Neural cell (in vitro differentiated cells): Measurements from ENCODE around the gene FABP1. TPM values are rescaled to one million over a fixed set of nuclear protein-coding genes. Genes with fewer than 3 reads are reported as not detected.

Source experiments
- H2AFZ ChIP-seq: fragments of 200-600, 300-800 bp; sonication (generic), shearing (Covaris generic); 2 replicates; pipeline ENCODE4 v1.6.0; 2014; ENCODE audit warnings: low read depth, mild to moderate bottlenecking, antibody characterized with exemption, low read length, moderate library complexity
- H3F3A ChIP-seq: fragments of 200-600 bp; shearing (Covaris generic); 2 replicates; pipeline ENCODE4 v1.6.1; 2016; ENCODE audit warnings: mild to moderate bottlenecking, moderate library complexity, mixed read lengths, antibody characterized with exemption, low read length; ENCODE audit not compliant: insufficient read depth, poor library complexity, severe bottlenecking
- H3K27ac ChIP-seq: fragments of 200-600, 300-800 bp; sonication (generic), shearing (Covaris generic); 2 replicates; pipeline ENCODE4 v1.5.1; 2014; ENCODE audit warnings: mild to moderate bottlenecking, low read length, moderate library complexity
- H3K27me3 ChIP-seq: fragments of 300-800, 200-600 bp; sonication (generic), shearing (Covaris generic); 2 replicates; pipeline ENCODE4 v1.6.0; 2014; ENCODE audit warnings: mild to moderate bottlenecking, low read depth, low read length, moderate library complexity; ENCODE audit not compliant: insufficient read depth
- H3K36me3 ChIP-seq: fragments of 300-800, 200-600 bp; sonication (generic), shearing (Covaris generic); 2 replicates; pipeline ENCODE4 v1.5.1; 2014; ENCODE audit warnings: mild to moderate bottlenecking, antibody characterized with exemption, low read length, moderate library complexity; ENCODE audit not compliant: insufficient read depth
- H3K4me2 ChIP-seq: fragments of 300-800, 200-600 bp; sonication (generic), shearing (Covaris generic); 2 replicates; pipeline ENCODE4 v1.6.0; 2014; ENCODE audit warnings: mild to moderate bottlenecking, low read length
- H3K4me3 ChIP-seq: fragments of 300-800, 200-600 bp; sonication (generic), shearing (Covaris generic); 2 replicates; pipeline ENCODE4 v1.5.1; 2014; ENCODE audit warnings: mild to moderate bottlenecking, low read length, moderate library complexity
- H3K79me2 ChIP-seq: fragments of 200-600 bp; shearing (Covaris generic); replicated peaks from 2 replicates; pipeline ENCODE4 v1.6.0; 2014; ENCODE audit warnings: mild to moderate bottlenecking, low read length, moderate library complexity; ENCODE audit not compliant: insufficient read depth
- H3K9ac ChIP-seq: fragments of 300-800, 200-600 bp; sonication (generic), shearing (Covaris generic); 2 replicates; pipeline ENCODE4 v1.6.1; 2016; ENCODE audit warnings: mild to moderate bottlenecking, low read length, mixed read lengths
- H3K9me2 ChIP-seq: fragments of 200-600 bp; shearing (Covaris generic); 2 replicates; pipeline ENCODE4 v1.6.1; 2016; ENCODE audit warnings: mild to moderate bottlenecking, low read length, mixed read lengths; ENCODE audit not compliant: insufficient read depth
- H3K9me3 ChIP-seq: fragments of 200-600, 300-800 bp; sonication (generic), shearing (Covaris generic); 2 replicates; pipeline ENCODE4 v1.6.1; 2016; ENCODE audit warnings: mild to moderate bottlenecking, mixed run types, low read length, moderate library complexity, mixed read lengths
- H4K20me1 ChIP-seq: fragments of 200-600 bp; shearing (Covaris generic); 2 replicates; pipeline ENCODE4 v1.6.1; 2016; ENCODE audit warnings: mild to moderate bottlenecking, mixed run types; ENCODE audit not compliant: insufficient read depth
- EP300 ChIP-seq: fragments of 450-650 bp; conservative IDR thresholded peaks from 2 replicates; pipeline ENCODE4 v1.6.1; 2014; ENCODE audit warnings: antibody characterized with exemption, mild to moderate bottlenecking, moderate library complexity; ENCODE audit not compliant: poor library complexity, severe bottlenecking
- EZH2 ChIP-seq: fragments of 200-600, 300-800 bp; shearing (Covaris generic), sonication (generic); IDR thresholded peaks from 2 replicates; pipeline ENCODE4 v1.6.1; 2014; ENCODE audit warnings: antibody characterized with exemption, low read length, borderline replicate concordance, mild to moderate bottlenecking; ENCODE audit not compliant: insufficient read depth, poor library complexity, severe bottlenecking
- MXI1 ChIP-seq: fragments of 450-650 bp; conservative IDR thresholded peaks from 2 replicates; pipeline ENCODE4 v1.6.1; 2014; ENCODE audit warnings: antibody characterized with exemption, mild to moderate bottlenecking; ENCODE audit not compliant: poor library complexity, severe bottlenecking
- POLR2AphosphoS5 ChIP-seq: IDR thresholded peaks from 2 replicates; pipeline ENCODE4 v1.6.1; 2012
- RAD21 ChIP-seq: fragments of 450-650 bp; conservative IDR thresholded peaks from 2 replicates; pipeline ENCODE4 v1.6.1; 2014; ENCODE audit warnings: antibody characterized with exemption, mild to moderate bottlenecking, moderate library complexity
- SMC3 ChIP-seq: fragments of 450-650 bp; conservative IDR thresholded peaks from 2 replicates; pipeline ENCODE4 v1.6.1; 2014; ENCODE audit warnings: antibody characterized with exemption, mild to moderate bottlenecking, moderate library complexity; ENCODE audit not compliant: poor library complexity
- TAF1 ChIP-seq: IDR thresholded peaks from 2 replicates; pipeline ENCODE4 v1.6.1; 2012; ENCODE audit warnings: low read depth
- polyA plus RNA-seq: library from polyadenylated mRNA; depleted of rRNA; stranded (reverse); fragments of >200 nt; gene quantifications from 2 replicates; pipeline ENCODE4 v1.2.3, GENCODE V29; 2014
- TF ChIP-seq, protein P1 (sequence below): fragments of 450-650 bp; IDR thresholded peaks from 2 replicates; pipeline ENCODE4 v1.5.1; 2014; ENCODE audit warnings: antibody characterized with exemption, mild to moderate bottlenecking, moderate library complexity; ENCODE audit not compliant: poor library complexity, severe bottlenecking
- TF ChIP-seq, protein P2 (sequence below): IDR thresholded peaks from 2 replicates; pipeline ENCODE4 v1.6.1; 2012; ENCODE audit warnings: borderline replicate concordance

FABP1 gene
- polyA plus RNA-seq, 1 donor from 2014 or later = not detected

DNA sequence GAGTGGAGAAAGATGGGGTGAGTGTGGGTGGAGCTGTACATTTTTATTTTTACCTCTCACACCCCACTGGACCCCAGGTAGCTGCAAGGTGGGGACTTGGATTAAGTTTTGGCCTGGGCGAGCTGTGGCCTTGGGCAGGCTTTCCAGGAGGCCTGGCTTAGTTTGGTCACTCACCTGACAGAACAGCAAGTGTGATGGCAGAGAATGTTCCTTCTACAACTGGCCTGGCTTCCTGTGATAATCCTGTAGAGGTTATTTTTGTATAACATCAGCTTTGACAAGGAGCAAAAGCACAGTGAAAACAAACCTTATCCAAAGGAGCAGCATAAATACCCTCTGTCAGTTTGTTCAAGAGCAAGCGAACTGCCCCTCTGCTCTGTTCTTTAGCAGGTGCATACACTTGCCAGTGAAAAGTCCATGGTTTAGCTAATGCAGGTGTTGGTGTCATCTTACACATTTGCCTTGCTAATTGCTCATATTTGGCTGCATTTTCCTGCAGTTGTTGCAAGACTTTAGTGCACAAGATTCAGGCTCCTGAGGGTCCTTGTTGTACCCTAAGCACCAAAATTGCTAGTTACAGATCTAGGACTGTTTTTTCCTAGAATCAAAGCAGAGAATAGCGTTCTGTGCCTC is 48.6 kb upstream of the FABP1 start:
- H3K4me3 ChIP-seq = no peak overlapping the region
- no peaks in the 10 kb centered on the region for H3K9me3 ChIP-seq
- TF ChIP-seq, protein P1, sequence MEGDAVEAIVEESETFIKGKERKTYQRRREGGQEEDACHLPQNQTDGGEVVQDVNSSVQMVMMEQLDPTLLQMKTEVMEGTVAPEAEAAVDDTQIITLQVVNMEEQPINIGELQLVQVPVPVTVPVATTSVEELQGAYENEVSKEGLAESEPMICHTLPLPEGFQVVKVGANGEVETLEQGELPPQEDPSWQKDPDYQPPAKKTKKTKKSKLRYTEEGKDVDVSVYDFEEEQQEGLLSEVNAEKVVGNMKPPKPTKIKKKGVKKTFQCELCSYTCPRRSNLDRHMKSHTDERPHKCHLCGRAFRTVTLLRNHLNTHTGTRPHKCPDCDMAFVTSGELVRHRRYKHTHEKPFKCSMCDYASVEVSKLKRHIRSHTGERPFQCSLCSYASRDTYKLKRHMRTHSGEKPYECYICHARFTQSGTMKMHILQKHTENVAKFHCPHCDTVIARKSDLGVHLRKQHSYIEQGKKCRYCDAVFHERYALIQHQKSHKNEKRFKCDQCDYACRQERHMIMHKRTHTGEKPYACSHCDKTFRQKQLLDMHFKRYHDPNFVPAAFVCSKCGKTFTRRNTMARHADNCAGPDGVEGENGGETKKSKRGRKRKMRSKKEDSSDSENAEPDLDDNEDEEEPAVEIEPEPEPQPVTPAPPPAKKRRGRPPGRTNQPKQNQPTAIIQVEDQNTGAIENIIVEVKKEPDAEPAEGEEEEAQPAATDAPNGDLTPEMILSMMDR = no peak
- TF ChIP-seq TAF1 (no peak), EP300 (no peak), EZH2 (no peak), RAD21 (no peak), SMC3 (no peak), MXI1 (no peak), POLR2AphosphoS5 (no peak)
- TF ChIP-seq, protein P2, sequence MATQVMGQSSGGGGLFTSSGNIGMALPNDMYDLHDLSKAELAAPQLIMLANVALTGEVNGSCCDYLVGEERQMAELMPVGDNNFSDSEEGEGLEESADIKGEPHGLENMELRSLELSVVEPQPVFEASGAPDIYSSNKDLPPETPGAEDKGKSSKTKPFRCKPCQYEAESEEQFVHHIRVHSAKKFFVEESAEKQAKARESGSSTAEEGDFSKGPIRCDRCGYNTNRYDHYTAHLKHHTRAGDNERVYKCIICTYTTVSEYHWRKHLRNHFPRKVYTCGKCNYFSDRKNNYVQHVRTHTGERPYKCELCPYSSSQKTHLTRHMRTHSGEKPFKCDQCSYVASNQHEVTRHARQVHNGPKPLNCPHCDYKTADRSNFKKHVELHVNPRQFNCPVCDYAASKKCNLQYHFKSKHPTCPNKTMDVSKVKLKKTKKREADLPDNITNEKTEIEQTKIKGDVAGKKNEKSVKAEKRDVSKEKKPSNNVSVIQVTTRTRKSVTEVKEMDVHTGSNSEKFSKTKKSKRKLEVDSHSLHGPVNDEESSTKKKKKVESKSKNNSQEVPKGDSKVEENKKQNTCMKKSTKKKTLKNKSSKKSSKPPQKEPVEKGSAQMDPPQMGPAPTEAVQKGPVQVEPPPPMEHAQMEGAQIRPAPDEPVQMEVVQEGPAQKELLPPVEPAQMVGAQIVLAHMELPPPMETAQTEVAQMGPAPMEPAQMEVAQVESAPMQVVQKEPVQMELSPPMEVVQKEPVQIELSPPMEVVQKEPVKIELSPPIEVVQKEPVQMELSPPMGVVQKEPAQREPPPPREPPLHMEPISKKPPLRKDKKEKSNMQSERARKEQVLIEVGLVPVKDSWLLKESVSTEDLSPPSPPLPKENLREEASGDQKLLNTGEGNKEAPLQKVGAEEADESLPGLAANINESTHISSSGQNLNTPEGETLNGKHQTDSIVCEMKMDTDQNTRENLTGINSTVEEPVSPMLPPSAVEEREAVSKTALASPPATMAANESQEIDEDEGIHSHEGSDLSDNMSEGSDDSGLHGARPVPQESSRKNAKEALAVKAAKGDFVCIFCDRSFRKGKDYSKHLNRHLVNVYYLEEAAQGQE = no peak
- no peak overlapping the region for H2AFZ ChIP-seq
- H4K20me1 ChIP-seq = no peaks in the 10 kb centered on the region
- no peak overlapping the region for H3K27ac ChIP-seq
- H3K36me3 ChIP-seq = no peaks in the 10 kb centered on the region
- no peaks in the 10 kb centered on the region for H3K79me2 ChIP-seq
- no peaks in the 10 kb centered on the region for H3K9me2 ChIP-seq
- H3F3A ChIP-seq = no peaks in the 10 kb centered on the region
- H3K9ac ChIP-seq = no peak overlapping the region
- no peaks in the 10 kb centered on the region for H3K27me3 ChIP-seq
- H3K4me2 ChIP-seq = no peak overlapping the region

DNA sequence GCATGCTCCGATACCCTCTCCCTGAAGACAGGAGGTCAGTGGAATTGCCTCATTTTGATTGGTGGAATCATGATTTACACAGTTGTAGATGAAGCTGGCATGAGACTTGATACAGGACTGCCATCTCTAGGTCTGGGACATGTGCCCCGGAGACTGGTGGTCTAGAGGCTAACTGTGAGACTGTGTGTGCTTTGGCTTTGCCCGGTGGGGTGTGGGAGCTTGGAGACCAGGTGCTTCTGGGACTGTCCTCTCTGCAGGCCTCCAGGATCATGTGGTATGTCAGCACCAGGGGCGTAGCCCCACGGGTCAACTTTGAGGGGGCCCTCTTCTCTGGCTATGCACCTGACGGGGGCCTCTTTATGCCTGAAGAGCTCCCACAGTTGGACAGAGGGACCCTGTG is 45.0 kb upstream of the FABP1 start:
- H3K27ac ChIP-seq = no peak overlapping the region
- no peaks in the 10 kb centered on the region for H3K79me2 ChIP-seq
- no peak overlapping the region for H3K9ac ChIP-seq
- TF ChIP-seq TAF1 = no peak
- TF ChIP-seq, protein P2 = no peak
- TF ChIP-seq RAD21 = no peak
- no peak for TF ChIP-seq EZH2
- TF ChIP-seq POLR2AphosphoS5 = no peak
- TF ChIP-seq EP300 = no peak
- TF ChIP-seq MXI1 = no peak
- TF ChIP-seq, protein P1 = no peak
- no peak for TF ChIP-seq SMC3
- H4K20me1 ChIP-seq = no peaks in the 10 kb centered on the region
- no peak overlapping the region for H2AFZ ChIP-seq
- H3K9me2 ChIP-seq = no peaks in the 10 kb centered on the region
- no peaks in the 10 kb centered on the region for H3F3A ChIP-seq
- H3K9me3 ChIP-seq = no peaks in the 10 kb centered on the region
- H3K4me2 ChIP-seq = no peak overlapping the region
- H3K27me3 ChIP-seq = no peaks in the 10 kb centered on the region
- no peaks in the 10 kb centered on the region for H3K36me3 ChIP-seq
- H3K4me3 ChIP-seq = no peak overlapping the region
